ENCODE data around the gene MAS1L.

DNA sequence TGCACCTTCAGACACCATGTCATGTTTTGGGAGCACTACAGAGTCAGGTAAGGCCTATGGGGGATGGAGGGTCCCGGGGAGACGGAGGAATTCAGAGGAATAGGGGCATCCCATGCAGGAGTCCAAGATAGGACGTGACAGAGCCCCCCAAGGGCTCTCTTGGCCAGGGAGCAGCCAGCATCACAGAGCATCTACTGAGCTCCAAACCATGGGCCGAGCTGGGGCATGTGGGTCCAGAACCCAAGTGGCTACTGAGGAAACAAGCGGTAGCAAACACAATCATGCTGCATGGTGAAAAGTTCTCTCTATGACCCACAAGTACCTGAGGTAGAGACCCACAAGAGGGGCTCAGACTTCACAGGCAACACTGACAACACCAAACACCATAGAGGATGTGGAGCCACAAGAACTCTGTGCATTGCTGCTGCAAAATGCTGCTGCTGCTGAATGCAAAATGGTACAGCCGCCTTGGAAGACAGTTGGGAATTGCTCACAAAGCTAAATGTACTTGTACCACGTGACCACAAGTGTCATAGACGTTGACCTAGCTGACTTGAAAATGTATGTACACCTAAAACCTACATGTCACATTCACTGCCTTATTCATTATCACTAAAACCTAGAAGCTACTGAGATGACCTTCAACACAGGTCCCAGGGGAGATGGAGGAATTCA is 33.4 kb upstream of the MAS1L start:
- no peak for TF ChIP-seq SMC3 (conservative IDR thresholded peaks at IDR 0.05; ENCODE audit: poor library complexity)
- TF ChIP-seq EP300 (conservative IDR thresholded peaks at IDR 0.05; ENCODE audit: poor library complexity, severe bottlenecking): no peak

Data from neural cell (in vitro differentiated cells).